Hepatocyte (in vitro differentiated cells): ENCODE measurements around the gene LTF. TPM values are rescaled to one million over a fixed set of nuclear protein-coding genes. Genes with fewer than 3 reads are reported as not detected.

Source experiments
- DNase-seq: peaks from one replicate; pipeline ENCODE4 v3.0.0-alpha.2; 2016; ENCODE audit warnings: low spot score
- H2AFZ ChIP-seq: fragments of 200-600 bp; sonication (generic); 2 replicates; pipeline ENCODE4 v1.6.0; 2016; ENCODE audit warnings: antibody characterized with exemption, mild to moderate bottlenecking
- H3K27ac ChIP-seq: fragments of 200-600 bp; sonication (generic); 2 replicates; pipeline ENCODE4 v1.5.1; 2016; ENCODE audit warnings: mild to moderate bottlenecking
- H3K27me3 ChIP-seq: fragments of 200-600 bp; sonication (generic); 2 replicates; pipeline ENCODE4 v1.6.1; 2016
- H3K36me3 ChIP-seq: fragments of 200-600 bp; sonication (generic); replicated peaks from 2 replicates; pipeline ENCODE4 v1.5.1; 2016; ENCODE audit warnings: low read depth; ENCODE audit not compliant: insufficient read depth
- H3K4me1 ChIP-seq: fragments of 200-600 bp; sonication (generic); 2 replicates; pipeline ENCODE4 v1.5.1; 2016; ENCODE audit warnings: mild to moderate bottlenecking, moderate library complexity; ENCODE audit not compliant: insufficient read depth
- H3K4me2 ChIP-seq: fragments of 200-600 bp; sonication (generic); 2 replicates; pipeline ENCODE4 v1.6.0; 2016
- H3K4me3 ChIP-seq: fragments of 200-600 bp; sonication (generic); 2 replicates; pipeline ENCODE4 v1.5.1; 2016; ENCODE audit warnings: mild to moderate bottlenecking
- H3K79me2 ChIP-seq: fragments of 200-600 bp; sonication (generic); 2 replicates; pipeline ENCODE4 v1.6.0; 2017; ENCODE audit warnings: mild to moderate bottlenecking
- H3K9me2 ChIP-seq: fragments of 200-600 bp; sonication (generic); replicated peaks from 2 replicates; pipeline ENCODE4 v1.6.0; 2017; ENCODE audit warnings: mild to moderate bottlenecking; ENCODE audit not compliant: insufficient read depth
- H3K9me3 ChIP-seq: fragments of 200-600 bp; sonication (generic); 2 replicates; pipeline ENCODE4 v1.5.1; 2016; ENCODE audit warnings: low read depth, mild to moderate bottlenecking
- H4K20me1 ChIP-seq: fragments of 200-600 bp; sonication (generic); 2 replicates; pipeline ENCODE4 v1.6.0; 2016; ENCODE audit warnings: mild to moderate bottlenecking; ENCODE audit not compliant: insufficient read depth, poor library complexity, severe bottlenecking
- EZH2 ChIP-seq: fragments of 200-600 bp; sonication (generic); IDR thresholded peaks from 2 replicates; pipeline ENCODE4 v1.6.1; 2016; ENCODE audit warnings: antibody characterized with exemption, mild to moderate bottlenecking, borderline replicate concordance
- EZH2phosphoT487 ChIP-seq: fragments of 200-600 bp; sonication (generic); IDR thresholded peaks from one replicate; pipeline ENCODE4 v1.6.1; 2018; ENCODE audit warnings: antibody characterized with exemption, mild to moderate bottlenecking, low read depth, moderate library complexity; ENCODE audit not compliant: unreplicated experiment, severe bottlenecking
- WGBS: methylation state at CpG from one replicate; pipeline ENCODE4 v1.1.6; 2016; ENCODE audit warnings: low lambda C conversion rate; ENCODE audit errors: missing lambda C conversion rate; 5-methylcytosine and 5-hydroxymethylcytosine counted together
- polyA plus RNA-seq: library from polyadenylated mRNA; unstranded; fragments of >200 nt; fragmentation: Nextera tagmentation; extraction: Ambion mirVana; gene quantifications from 2 replicates; pipeline ENCODE4 v1.2.1, GENCODE V29; 2016
- total RNA-seq: library from RNA; depleted of rRNA; stranded (reverse); fragments of >200 nt; gene quantifications from 2 replicates; pipeline ENCODE4 v1.2.3, GENCODE V29; 2014
- TF ChIP-seq, protein P1 (sequence below): fragments of 200-600 bp; sonication (generic); IDR thresholded peaks from 2 replicates; pipeline ENCODE4 v1.5.1; 2016; ENCODE audit warnings: antibody characterized with exemption, mild to moderate bottlenecking; ENCODE audit not compliant: poor library complexity

The LTF gene
- total and polyA plus RNA-seq, 2 experiments from 2014 or later = 1.8 TPM; not detected in 1

DNA sequence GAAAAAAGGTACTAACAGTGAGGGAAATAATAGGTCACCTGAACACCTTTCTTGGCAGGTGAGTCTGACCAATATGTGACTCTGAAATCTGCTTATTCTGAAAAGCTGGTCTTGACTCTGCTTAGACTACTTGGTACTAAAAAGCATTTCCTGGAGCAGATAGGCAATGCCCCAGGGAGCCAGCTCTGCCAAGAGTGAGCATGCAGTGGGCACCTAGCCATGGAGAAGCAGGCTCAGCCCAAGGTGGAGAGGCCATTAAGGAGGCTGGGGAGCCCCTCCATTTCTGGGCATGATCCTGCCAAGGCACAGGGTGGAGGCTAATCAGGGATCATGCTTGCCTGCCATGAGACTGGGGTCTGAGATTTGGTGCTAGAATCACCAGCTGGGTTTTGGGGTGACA, 1.6 kb upstream of the LTF start:
- no peak overlapping the region for H3K4me3 ChIP-seq
- no peaks in the 10 kb centered on the region for H3K9me3 ChIP-seq
- no peaks in the 10 kb centered on the region for H4K20me1 ChIP-seq
- no peak overlapping the region for H3K27ac ChIP-seq
- peaks cover 6% of the 10 kb centered on the region for H3K27me3 ChIP-seq
- H3K4me2 ChIP-seq = no peak overlapping the region
- TF ChIP-seq EZH2 = no peak
- TF ChIP-seq, protein P1, sequence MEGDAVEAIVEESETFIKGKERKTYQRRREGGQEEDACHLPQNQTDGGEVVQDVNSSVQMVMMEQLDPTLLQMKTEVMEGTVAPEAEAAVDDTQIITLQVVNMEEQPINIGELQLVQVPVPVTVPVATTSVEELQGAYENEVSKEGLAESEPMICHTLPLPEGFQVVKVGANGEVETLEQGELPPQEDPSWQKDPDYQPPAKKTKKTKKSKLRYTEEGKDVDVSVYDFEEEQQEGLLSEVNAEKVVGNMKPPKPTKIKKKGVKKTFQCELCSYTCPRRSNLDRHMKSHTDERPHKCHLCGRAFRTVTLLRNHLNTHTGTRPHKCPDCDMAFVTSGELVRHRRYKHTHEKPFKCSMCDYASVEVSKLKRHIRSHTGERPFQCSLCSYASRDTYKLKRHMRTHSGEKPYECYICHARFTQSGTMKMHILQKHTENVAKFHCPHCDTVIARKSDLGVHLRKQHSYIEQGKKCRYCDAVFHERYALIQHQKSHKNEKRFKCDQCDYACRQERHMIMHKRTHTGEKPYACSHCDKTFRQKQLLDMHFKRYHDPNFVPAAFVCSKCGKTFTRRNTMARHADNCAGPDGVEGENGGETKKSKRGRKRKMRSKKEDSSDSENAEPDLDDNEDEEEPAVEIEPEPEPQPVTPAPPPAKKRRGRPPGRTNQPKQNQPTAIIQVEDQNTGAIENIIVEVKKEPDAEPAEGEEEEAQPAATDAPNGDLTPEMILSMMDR = no peak
- H3K4me1 ChIP-seq = no peaks in the 10 kb centered on the region
- no peaks in the 10 kb centered on the region for H3K36me3 ChIP-seq
- no peaks in the 10 kb centered on the region for H3K9me2 ChIP-seq
- DNase-seq = no peak
- H3K79me2 ChIP-seq = no peaks in the 10 kb centered on the region
- no peak overlapping the region for H2AFZ ChIP-seq

DNA sequence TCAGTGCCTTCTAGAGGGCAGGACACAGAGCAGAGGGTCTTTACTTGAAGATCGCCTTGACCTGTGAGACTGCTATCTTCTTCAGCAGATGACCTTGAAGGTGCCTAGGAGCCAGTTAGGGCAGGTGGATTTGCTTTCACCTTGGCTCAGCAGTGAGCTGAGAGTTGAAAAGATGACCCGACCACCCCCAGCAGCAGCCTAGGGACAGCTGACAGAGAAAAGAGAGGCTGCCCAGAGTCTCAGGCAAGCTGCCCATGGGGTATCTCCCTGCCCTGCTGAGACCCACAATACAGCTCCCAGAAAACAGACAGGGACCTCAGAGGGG, 453 bp upstream of the LTF start:
- H3K4me3 ChIP-seq = no peak overlapping the region
- peaks cover 6% of the 10 kb centered on the region for H3K27me3 ChIP-seq
- DNase-seq = no peak
- no peaks in the 10 kb centered on the region for H3K4me1 ChIP-seq
- H4K20me1 ChIP-seq = no peaks in the 10 kb centered on the region
- H3K9me2 ChIP-seq = no peaks in the 10 kb centered on the region
- WGBS = 85% methylated on average over 2 of the region's 2 CpGs
- H3K4me2 ChIP-seq = no peak overlapping the region
- TF ChIP-seq, protein P1 = no peak
- TF ChIP-seq EZH2phosphoT487 = no peak
- no peak for TF ChIP-seq EZH2
- H2AFZ ChIP-seq = no peak overlapping the region
- no peak overlapping the region for H3K27ac ChIP-seq
- no peaks in the 10 kb centered on the region for H3K36me3 ChIP-seq
- no peaks in the 10 kb centered on the region for H3K79me2 ChIP-seq
- no peaks in the 10 kb centered on the region for H3K9me3 ChIP-seq

DNA sequence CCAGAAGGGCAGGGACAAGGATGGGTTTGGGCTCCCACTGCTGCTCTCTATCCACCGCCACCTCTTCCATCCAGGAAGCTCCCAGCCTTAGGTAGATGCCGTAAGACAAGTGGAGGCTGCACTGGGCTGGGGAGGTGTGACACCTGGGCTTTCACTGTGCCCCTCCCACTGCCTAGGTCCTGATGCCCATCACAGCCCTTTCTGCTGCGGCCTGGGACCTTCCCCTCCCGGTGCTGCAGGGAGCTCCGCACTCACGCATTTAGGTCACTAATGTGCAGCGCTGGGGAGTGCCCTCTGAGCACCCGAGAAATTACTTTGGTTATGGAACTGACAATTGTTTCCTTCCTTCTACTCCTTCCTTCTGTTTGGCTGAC, 850 bp downstream of the LTF start:
- Histone ChIP-seq H3K9me2 (no peaks in the 10 kb centered on the region), H3K27ac (no peak overlapping the region), H4K20me1 (no peaks in the 10 kb centered on the region), H3K79me2 (no peaks in the 10 kb centered on the region), H3K4me2 (no peak overlapping the region), H3K4me1 (no peaks in the 10 kb centered on the region), H3K36me3 (no peaks in the 10 kb centered on the region), H3K27me3 (peaks cover 6% of the 10 kb centered on the region), H2AFZ (no peak overlapping the region), H3K9me3 (no peaks in the 10 kb centered on the region), H3K4me3 (no peak overlapping the region)
- no peak for DNase-seq
- TF ChIP-seq, protein P1 = no peak
- TF ChIP-seq EZH2phosphoT487 = no peak
- no peak for TF ChIP-seq EZH2
- 91% methylated on average over 8 of the region's 8 CpGs for WGBS

DNA sequence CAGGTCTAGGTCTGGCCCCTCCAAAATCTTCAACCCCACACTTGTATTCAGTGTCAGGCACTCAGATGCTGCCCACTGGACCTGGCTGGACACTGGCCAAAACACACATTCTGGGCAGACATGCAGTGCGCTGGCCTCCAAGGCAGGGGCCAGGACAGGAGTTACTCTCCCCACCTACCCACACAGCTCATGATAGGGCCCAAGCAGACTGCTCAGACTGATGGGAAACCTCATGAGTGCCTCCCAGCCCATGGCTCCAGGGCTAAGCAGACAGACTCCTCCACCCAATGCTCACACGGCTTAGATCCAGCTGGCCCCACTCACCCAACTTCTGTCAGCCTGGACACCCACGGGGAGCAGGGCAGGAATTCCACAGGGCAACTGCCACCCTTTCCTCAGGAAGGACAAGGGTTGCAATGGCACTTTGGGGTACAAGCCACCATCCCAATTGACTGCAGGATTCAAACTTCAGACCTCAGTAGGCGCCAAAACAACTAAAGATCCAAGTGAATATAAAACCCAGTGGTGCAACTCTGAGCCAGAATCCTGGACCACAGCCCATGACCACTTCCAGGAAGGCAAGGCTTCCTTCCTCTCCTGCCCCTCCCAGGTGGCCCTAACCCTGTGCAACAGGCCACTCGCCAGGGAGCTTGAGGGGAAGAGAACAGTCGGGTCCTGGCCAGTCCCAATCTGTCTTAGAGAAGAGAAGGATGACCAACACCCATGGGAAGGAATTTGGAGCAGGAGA, 1.4 kb downstream of the LTF start:
- no peaks in the 10 kb centered on the region for H3K9me2 ChIP-seq
- H4K20me1 ChIP-seq = no peaks in the 10 kb centered on the region
- H3K79me2 ChIP-seq = no peaks in the 10 kb centered on the region
- no peak overlapping the region for H2AFZ ChIP-seq
- no peaks in the 10 kb centered on the region for H3K36me3 ChIP-seq
- 86% methylated on average over 6 of the region's 6 CpGs for WGBS
- H3K4me3 ChIP-seq = no peak overlapping the region
- no peaks in the 10 kb centered on the region for H3K9me3 ChIP-seq
- H3K4me1 ChIP-seq = no peaks in the 10 kb centered on the region
- TF ChIP-seq EZH2phosphoT487 = no peak
- no peak for TF ChIP-seq EZH2
- TF ChIP-seq, protein P1 = no peak
- H3K27ac ChIP-seq = no peak overlapping the region
- DNase-seq = no peak
- no peak overlapping the region for H3K4me2 ChIP-seq
- H3K27me3 ChIP-seq = peaks cover 6% of the 10 kb centered on the region
